ENCODE data around the gene PEX7.
"Not testable (repeated sequence)": the region's sequence is repeated elsewhere in the genome, so short reads cannot be mapped to it uniquely, and the experiment has no call there.

Gene PEX7

GRCh38 chr6:136893187-136893586 is 70.8 kb downstream of the PEX7 start:
- no peak for DNase-seq (ENCODE audit: extremely low read depth in 1 of 2, low read depth in 1 of 2)

DNA sequence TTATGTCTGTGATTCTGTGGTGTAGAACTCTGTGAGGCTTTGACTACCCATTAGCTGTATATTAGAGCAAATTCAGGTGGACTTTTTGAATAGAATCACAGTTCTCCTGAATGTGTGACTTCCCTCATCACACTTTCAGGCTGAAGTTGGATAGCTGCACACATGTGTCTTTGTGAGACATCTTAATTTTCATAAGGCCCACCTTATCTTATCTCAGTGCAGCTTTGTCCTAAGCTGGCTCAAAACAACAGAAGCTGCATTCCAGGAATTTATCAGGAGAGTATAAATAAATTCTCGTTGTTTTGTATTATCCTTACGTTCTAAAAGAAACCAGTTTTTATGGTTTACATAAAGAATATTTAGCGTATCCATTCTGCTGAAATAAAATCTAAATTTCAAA is 73.5 kb downstream of the PEX7 start:
- DNase-seq (ENCODE audit: extremely low read depth in 1 of 2, low read depth in 1 of 2): no peak

- no peak for DNase-seq (ENCODE audit: extremely low read depth in 1 of 2, low read depth in 1 of 2)
Observed at GRCh38 chr6:136897071-136897470, 74.7 kb downstream of the PEX7 start.

GRCh38 chr6:136901212-136901784 is 78.9 kb downstream of the PEX7 start:
- no peak for DNase-seq (ENCODE audit: extremely low read depth in 1 of 2, low read depth in 1 of 2)

DNA sequence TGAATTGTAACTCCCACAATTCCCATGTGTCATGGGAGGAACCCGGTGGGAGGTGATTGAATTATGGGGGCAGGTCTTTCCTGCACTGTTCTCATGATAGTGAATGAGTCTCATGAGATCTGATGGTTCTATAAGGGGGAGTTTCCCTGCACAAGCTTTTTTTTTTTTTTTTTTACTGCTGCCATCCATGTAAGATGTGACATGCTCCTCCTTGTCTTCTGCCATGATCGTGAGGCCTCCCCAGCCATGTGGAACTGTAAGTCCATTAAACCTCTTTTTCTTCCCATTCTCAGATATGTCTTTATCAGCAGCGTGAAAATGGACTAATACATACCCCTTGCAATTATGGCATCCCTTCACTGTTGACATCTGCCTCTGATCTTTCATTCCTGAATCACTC is 82.1 kb downstream of the PEX7 start:
- DNase-seq (ENCODE audit: extremely low read depth in 1 of 2, low read depth in 1 of 2): not testable (repeated sequence)

- no peak for DNase-seq (ENCODE audit: extremely low read depth in 1 of 2, low read depth in 1 of 2)
Observed at GRCh38 chr6:136914947-136915346, 92.6 kb downstream of the PEX7 start.

GRCh38 chr6:136918706-136919105 is 96.3 kb downstream of the PEX7 start:
- no peak for DNase-seq (ENCODE audit: extremely low read depth in 1 of 2, low read depth in 1 of 2)

DNA sequence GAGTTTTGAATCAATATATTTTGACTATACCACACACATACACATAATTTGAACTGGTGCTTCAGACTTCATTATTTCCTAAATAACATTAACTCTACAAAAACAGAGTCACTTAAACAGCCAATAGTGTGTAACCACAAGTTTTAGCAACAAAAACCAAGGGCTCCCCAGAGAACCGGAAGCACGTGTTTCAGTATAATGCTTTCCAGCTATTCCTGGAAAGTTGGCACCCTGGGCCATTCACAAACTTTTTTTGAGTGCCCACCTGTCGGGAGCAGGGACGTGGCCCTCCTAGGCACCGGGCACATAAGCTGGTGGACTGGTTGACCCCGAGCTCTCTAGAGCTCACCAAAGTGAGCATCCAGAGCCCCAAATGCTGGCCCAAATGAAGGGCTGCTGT is 97.8 kb downstream of the PEX7 start:
- DNase-seq (ENCODE audit: extremely low read depth in 1 of 2, low read depth in 1 of 2): no peak

DNA sequence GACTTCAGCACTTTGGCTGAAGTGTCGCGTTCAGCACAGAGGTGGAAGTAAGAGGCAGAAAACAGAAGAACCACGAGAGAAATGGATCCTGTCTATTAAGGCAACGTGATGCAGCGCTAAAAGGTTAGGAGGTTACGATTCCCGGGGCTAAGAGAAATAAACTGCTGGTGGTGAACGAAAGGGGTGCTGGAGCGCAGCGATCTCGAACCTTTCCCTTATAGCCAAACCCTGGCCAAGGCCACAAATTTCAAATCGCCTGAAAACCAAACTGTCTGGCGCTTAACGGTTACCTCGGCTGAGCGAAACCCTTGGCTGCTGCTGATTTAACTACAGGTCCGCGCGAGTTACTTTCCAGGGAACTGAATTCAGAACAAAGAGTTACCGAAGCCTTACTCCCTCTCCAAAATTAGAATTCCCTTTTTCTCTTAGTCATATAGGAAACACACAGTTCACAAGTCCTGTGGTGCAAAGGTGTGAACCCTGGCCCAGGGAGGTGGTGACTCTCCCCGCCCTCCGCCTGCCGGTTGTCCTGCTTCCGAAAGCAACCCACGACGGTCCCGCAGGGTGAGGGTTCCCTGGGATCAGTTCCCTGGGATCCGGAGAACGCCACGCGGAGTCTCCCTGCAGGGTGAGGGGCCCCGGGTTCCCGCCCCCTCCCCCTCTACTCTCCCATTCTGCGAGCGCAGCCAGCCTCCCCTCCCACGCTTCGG is 98.4 kb downstream of the PEX7 start:
- no peak for DNase-seq (ENCODE audit: extremely low read depth in 1 of 2, low read depth in 1 of 2)

GRCh38 chr6:136921381-136921935 is 99.1 kb downstream of the PEX7 start:
- no peak for DNase-seq (ENCODE audit: extremely low read depth in 1 of 2, low read depth in 1 of 2)

GRCh38 chr6:136921936-136922684 is 99.7 kb downstream of the PEX7 start, which contains the start of gene SLC35D3:
Gene SLC35D3 (plus strand): TSS chr6:136922301. CDS start chr6:136922429, 128 bp downstream.
- no peak for DNase-seq (ENCODE audit: extremely low read depth in 1 of 2, low read depth in 1 of 2)

GRCh38 chr6:136922685-136923006 is 100.3 kb downstream of the PEX7 start:
- DNase-seq (ENCODE audit: extremely low read depth in 1 of 2, low read depth in 1 of 2): no peak

DNA sequence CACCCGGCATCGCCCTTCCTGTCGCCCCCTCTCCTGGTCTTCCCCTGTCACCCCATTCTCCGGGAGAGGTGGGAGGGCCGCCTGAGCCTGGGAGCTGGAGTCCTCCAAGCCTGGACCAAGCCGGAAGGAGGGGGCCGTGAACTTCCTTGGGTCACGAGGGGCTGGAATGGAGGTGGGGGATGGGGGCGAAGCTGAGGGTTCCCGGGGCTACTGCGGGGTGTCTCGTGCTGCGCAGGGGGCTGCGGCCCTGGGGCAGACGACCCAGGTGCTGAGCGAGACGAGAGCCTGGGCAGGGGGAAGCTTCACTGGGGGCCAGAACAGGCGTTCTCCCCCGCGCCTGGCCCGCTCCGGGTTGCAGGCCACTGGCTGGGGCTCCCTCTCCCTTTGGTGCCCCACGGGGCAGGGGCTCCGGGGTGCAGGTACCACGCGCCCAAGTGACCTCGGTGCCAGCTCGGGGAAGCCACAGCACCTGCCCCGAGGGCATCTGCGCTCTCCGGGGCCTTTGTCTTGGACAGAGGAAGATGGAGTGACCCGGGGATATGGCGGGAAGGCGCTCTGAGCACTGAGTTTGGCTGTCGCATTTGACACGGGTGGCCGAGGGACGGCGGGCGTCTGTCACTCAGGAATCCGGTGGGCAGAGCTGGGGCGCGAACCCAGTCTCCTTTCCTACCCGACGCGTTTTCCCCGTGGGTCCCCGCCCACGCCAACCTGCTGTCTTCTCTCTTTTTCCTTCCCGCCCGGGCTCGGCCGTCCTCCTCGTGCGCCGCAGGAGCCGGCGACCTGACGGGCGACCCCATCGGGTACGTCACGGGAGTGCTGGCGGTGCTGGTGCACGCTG is 100.9 kb downstream of the PEX7 start:
- no peak for DNase-seq (ENCODE audit: extremely low read depth in 1 of 2, low read depth in 1 of 2)

GRCh38 chr6:136923954-136924673 is 101.7 kb downstream of the PEX7 start:
- no peak for DNase-seq (ENCODE audit: extremely low read depth in 1 of 2, low read depth in 1 of 2)

- no peak for DNase-seq (ENCODE audit: extremely low read depth in 1 of 2, low read depth in 1 of 2)
Observed at GRCh38 chr6:136926383-136926782, 104.0 kb downstream of the PEX7 start.

GRCh38 chr6:136927292-136927691 is 104.9 kb downstream of the PEX7 start:
- DNase-seq (ENCODE audit: extremely low read depth in 1 of 2, low read depth in 1 of 2): no peak

- DNase-seq (ENCODE audit: extremely low read depth in 1 of 2, low read depth in 1 of 2): no peak
Observed at GRCh38 chr6:136930528-136930927, 108.1 kb downstream of the PEX7 start.

DNA sequence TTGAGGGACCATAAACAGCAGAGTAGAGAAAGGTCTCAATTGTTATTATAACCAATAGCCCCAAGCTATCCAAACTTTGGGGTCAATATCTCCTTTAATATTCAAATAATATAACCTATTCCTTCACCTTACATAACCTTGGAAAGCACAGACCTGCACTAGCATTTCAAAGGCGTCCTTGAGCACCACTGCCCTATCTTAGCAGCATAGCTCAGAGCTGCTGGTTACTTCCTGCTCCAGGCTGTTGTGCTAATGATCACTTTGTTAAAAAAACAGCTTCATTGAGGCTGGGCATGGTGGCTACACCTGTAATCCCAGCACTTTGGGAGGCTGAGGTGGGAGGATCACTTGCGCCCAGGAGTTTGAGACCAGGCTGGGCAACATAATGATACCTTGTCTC is 110.2 kb downstream of the PEX7 start:
- no peak for DNase-seq (ENCODE audit: extremely low read depth in 1 of 2, low read depth in 1 of 2)

GRCh38 chr6:136945072-136945471 is 122.7 kb downstream of the PEX7 start:
- DNase-seq (ENCODE audit: extremely low read depth in 1 of 2, low read depth in 1 of 2): no peak

GRCh38 chr6:136945711-136946121 is 123.3 kb downstream of the PEX7 start:
- DNase-seq (ENCODE audit: extremely low read depth in 1 of 2, low read depth in 1 of 2): no peak

All from activated CD8-positive, alpha-beta memory T cell treated with anti-CD3 and anti-CD28 coated beads for 1 hour (primary cell).